K562 (cell line): ENCODE data around the gene MBD6. TPM values are rescaled to one million over a fixed set of nuclear protein-coding genes. Genes with fewer than 3 reads are reported as not detected.
A peak's percentile ranks its signal among the peaks of the same experiment; 100 is the strongest.

Source experiments
- CBFB ChIP-seq: sonication (generic); formaldehyde crosslinking; IDR thresholded peaks from 2 replicates; pipeline ENCODE4 v1.4.0; 2020; ENCODE audit warnings: mild to moderate bottlenecking, missing genetic modification reagents
- DDX20 ChIP-seq: fragments of 450-650 bp; IDR thresholded peaks from 2 replicates; pipeline ENCODE4 v1.6.1; 2016; ENCODE audit warnings: missing genetic modification characterization, low read depth, mild to moderate bottlenecking, missing compliant biosample characterization, moderate library complexity
- GTF2A2 ChIP-seq: IDR thresholded peaks from 2 replicates; pipeline ENCODE4 v1.6.1; 2016; ENCODE audit warnings: mild to moderate bottlenecking, missing genetic modification characterization, missing compliant biosample characterization
- HDAC8 ChIP-seq: fragments of 450-650 bp; IDR thresholded peaks from 2 replicates; pipeline ENCODE4 v1.6.1; 2016; ENCODE audit warnings: mild to moderate bottlenecking, missing genetic modification characterization, moderate library complexity, missing compliant biosample characterization
- NR4A1 ChIP-seq, 2 experiments: fragments of 250-450 bp in 1 of 2; fragments of 450-650 bp in 1 of 2; sonication (Bioruptor Pico) in 1 of 2; IDR thresholded peaks; 2 replicates each; pipeline versions ENCODE4 v1.4.0 to v1.6.1; 2016 to 2020; ENCODE audit warnings: mild to moderate bottlenecking in 2 of 2, missing compliant biosample characterization in 1 of 2, missing genetic modification characterization in 1 of 2, moderate library complexity in 1 of 2
- POLR2AphosphoS5 ChIP-seq: IDR thresholded peaks from 2 replicates; pipeline ENCODE4 v1.6.1; 2011; ENCODE audit warnings: mild to moderate bottlenecking, low read depth, low read length, moderate library complexity; ENCODE audit not compliant: control insufficient read depth, insufficient read depth
- RBBP5 ChIP-seq: fragments of 200-600 bp; sonication (generic); IDR thresholded peaks from 2 replicates; pipeline ENCODE4 v1.6.1; 2012; ENCODE audit warnings: borderline replicate concordance, mild to moderate bottlenecking, low read length, control low read depth, inconsistent platforms; ENCODE audit not compliant: insufficient read depth, poor library complexity, severe bottlenecking
- RBM22 ChIP-seq: fragments of 200-400 bp; formaldehyde crosslinking; IDR thresholded peaks from 2 replicates; pipeline ENCODE4 v1.6.1; 2018; ENCODE audit warnings: low read length, low read depth; ENCODE audit not compliant: poor library complexity, severe bottlenecking
- RBM39 ChIP-seq: fragments of 200-400 bp; formaldehyde crosslinking; optimal IDR thresholded peaks from 2 replicates; pipeline ENCODE3; 2018; ENCODE audit warnings: low read depth, low read length
- RCOR1 ChIP-seq, 2 experiments: IDR thresholded peaks; 2 replicates each; pipeline ENCODE4 v1.6.1; 2012; ENCODE audit warnings: low read depth in 2 of 2, low read length in 2 of 2, borderline replicate concordance in 1 of 2, improper control_type of control experiment in 1 of 2
- TEAD2 ChIP-seq: fragments of 450-650 bp; IDR thresholded peaks from 2 replicates; pipeline ENCODE4 v1.6.1; 2016; ENCODE audit warnings: missing genetic modification characterization, control low read depth, missing compliant biosample characterization
- U2AF1 ChIP-seq: fragments of 200-400 bp; formaldehyde crosslinking; optimal IDR thresholded peaks from 2 replicates; pipeline ENCODE3; 2017; ENCODE audit warnings: mild to moderate bottlenecking, low read depth, low read length, moderate library complexity
- ZBTB8A ChIP-seq: fragments of 450-650 bp; IDR thresholded peaks from 2 replicates; pipeline ENCODE4 v1.6.1; 2018; ENCODE audit warnings: mild to moderate bottlenecking, moderate library complexity; ENCODE audit not compliant: partially characterized antibody
- ZC3H11A ChIP-seq: IDR thresholded peaks from 2 replicates; pipeline ENCODE4 v1.6.1; 2012; ENCODE audit warnings: low read depth, low read length, improper control_type of control experiment
- ZFP36 ChIP-seq: fragments of 150-350 bp; IDR thresholded peaks from 2 replicates; pipeline ENCODE4 v1.6.1; 2018; ENCODE audit warnings: low read length, low read depth; ENCODE audit not compliant: partially characterized antibody
- ZKSCAN8 ChIP-seq: fragments of 200-800 bp; sonication (Bioruptor generic); IDR thresholded peaks from 2 replicates; pipeline ENCODE4 v1.6.1; 2016; ENCODE audit warnings: missing genetic modification characterization, missing compliant biosample characterization
- ZNF3 ChIP-seq: fragments of 250-450 bp; sonication (Bioruptor Pico); IDR thresholded peaks from 2 replicates; pipeline ENCODE4 v1.5.0; 2021; ENCODE audit warnings: mild to moderate bottlenecking, moderate library complexity
- ZNF740 ChIP-seq, 3 experiments: fragments of 200-800 bp in 1 of 3; sonication (Bioruptor generic) in 1 of 3; sonication (generic) in 1 of 3; formaldehyde crosslinking in 1 of 3; IDR thresholded peaks; 2 replicates each; pipeline versions ENCODE4 v1.6.1 to v1.8.0; 2016 to 2022; ENCODE audit warnings: mild to moderate bottlenecking in 2 of 3, missing compliant biosample characterization in 2 of 3, missing genetic modification characterization in 2 of 3, missing genetic modification reagents in 1 of 3
- polyA plus RNA-seq, 8 experiments: library from polyadenylated mRNA; depleted of rRNA in 4 of 8; stranded (reverse) in 5 of 8; unstranded in 3 of 8; fragments of >200 nt; fragmentation: Nextera tagmentation in 2 of 8; fragmentation: Illumina TruSeq in 1 of 8; extraction: Ambion mirVana in 2 of 8; extraction: Trizol in 1 of 8; gene quantifications; 2 replicates each; pipeline versions ENCODE4 v1.2.1 to v1.2.3, GENCODE V29; 2011 to 2014; ENCODE audit warnings: inconsistent platforms in 1 of 8, missing spikeins in 1 of 8
- total RNA-seq, 7 experiments: library from RNA; depleted of rRNA in 6 of 7; stranded (reverse); fragments of >200 nt in 6 of 7; fragmentation: Illumina TruSeq in 2 of 7; extraction: Trizol in 2 of 7; gene quantifications; 2 replicates each; pipeline versions ENCODE4 v1.2.1 to v1.2.3, GENCODE V29; 2011 to 2021; ENCODE audit warnings: low replicate concordance in 1 of 7
- TF ChIP-seq, protein P1 (sequence below): fragments of 450-650 bp; formaldehyde crosslinking; IDR thresholded peaks from 2 replicates; pipeline ENCODE4 v1.4.0; 2020; ENCODE audit warnings: mild to moderate bottlenecking, mixed read lengths
- TF ChIP-seq, protein P2 (sequence below), 2 experiments: fragments of 250-450 bp in 1 of 2; fragments of 450-650 bp in 1 of 2; sonication (Bioruptor Pico) in 1 of 2; IDR thresholded peaks; 2 replicates each; pipeline versions ENCODE4 v1.6.1 to v1.8.0; 2016 to 2021; ENCODE audit warnings: mild to moderate bottlenecking in 2 of 2, moderate library complexity in 2 of 2, missing compliant biosample characterization in 1 of 2, missing genetic modification characterization in 1 of 2
- TF ChIP-seq, protein P3 (sequence below), 3 experiments: IDR thresholded peaks in 2 of 3; conservative IDR thresholded peaks in 1 of 3; 2 replicates each; pipeline ENCODE4 v1.5.1; 2011 to 2012; ENCODE audit warnings: low read length in 3 of 3, mild to moderate bottlenecking in 3 of 3, control low read depth in 2 of 3, improper control_type of control experiment in 1 of 3, inconsistent platforms in 1 of 3, low read depth in 1 of 3, mixed read lengths in 1 of 3, moderate library complexity in 1 of 3; ENCODE audit not compliant: insufficient read depth in 2 of 3

Gene MBD6
- total and polyA plus RNA-seq, 9 of the 15 experiments (the other 6 are each of a cell fraction or from before 2014, with no cell fraction given): 2.0 to 54.8 (median 3.8) TPM

DNA sequence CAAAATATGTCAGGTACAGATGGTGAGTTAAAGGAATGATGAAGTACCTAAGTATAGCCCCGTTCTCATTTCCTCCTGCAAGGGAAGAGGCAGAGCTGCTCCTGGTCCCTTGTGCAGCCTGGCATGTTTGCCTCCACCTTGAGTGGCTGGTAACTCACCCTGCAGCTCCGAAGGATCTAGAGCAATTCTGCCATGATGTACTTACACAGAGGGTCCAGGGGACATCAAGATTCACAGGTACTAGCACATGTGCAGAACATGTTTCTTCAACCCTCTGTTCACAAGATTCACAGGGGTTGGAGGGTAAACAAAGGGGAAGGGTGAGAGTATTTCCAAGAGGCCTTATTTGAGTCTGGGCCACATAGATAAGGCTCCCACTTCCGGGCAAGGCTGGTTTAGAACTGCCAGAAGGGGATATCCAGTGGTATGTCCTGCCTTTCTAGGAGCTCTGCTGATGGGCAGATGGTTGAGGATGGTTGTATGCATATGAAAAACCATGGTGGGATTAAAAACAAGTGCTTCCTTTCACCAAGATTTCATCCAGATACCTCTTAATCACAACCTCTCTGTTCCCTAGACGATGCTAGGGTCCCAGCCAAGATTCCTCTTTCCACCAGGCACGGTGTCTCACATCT, 16.6 kb downstream of the MBD6 start (continued):
- TF ChIP-seq, protein P1, sequence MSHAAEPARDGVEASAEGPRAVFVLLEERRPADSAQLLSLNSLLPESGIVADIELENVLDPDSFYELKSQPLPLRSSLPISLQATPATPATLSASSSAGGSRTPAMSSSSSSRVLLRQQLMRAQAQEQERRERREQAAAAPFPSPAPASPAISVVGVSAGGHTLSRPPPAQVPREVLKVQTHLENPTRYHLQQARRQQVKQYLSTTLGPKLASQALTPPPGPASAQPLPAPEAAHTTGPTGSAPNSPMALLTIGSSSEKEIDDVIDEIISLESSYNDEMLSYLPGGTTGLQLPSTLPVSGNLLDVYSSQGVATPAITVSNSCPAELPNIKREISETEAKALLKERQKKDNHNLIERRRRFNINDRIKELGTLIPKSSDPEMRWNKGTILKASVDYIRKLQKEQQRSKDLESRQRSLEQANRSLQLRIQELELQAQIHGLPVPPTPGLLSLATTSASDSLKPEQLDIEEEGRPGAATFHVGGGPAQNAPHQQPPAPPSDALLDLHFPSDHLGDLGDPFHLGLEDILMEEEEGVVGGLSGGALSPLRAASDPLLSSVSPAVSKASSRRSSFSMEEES (CRISPR knock-in tag): no peak
- TF ChIP-seq ZNF740 (CRISPR knock-in tag; IDR thresholded peaks at IDR 0.05): no peak
- TF ChIP-seq ZNF740 (tag; IDR thresholded peaks at IDR 0.05): no peak
- peak; percentile 48 for TF ChIP-seq RBBP5
- no peak for TF ChIP-seq HDAC8 (tag)
- TF ChIP-seq RBM22: no peak
- TF ChIP-seq CBFB: no peak
- peak; percentile 66; the same call in 1 of the 2 replicates for TF ChIP-seq NR4A1 (CRISPR knock-in tag; IDR thresholded peaks at IDR 0.05)
- no peak; the same call in 1 of the 2 replicates for TF ChIP-seq NR4A1 (tag; IDR thresholded peaks at IDR 0.05)
- TF ChIP-seq, protein P2, sequence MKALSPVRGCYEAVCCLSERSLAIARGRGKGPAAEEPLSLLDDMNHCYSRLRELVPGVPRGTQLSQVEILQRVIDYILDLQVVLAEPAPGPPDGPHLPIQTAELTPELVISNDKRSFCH (CRISPR knock-in tag; IDR thresholded peaks at IDR 0.05): no peak
- TF ChIP-seq, protein P2 (tag; IDR thresholded peaks at IDR 0.05): 0 out of 2 replicates have a peak, but pooled peaks have one; percentile 42
- no peak for TF ChIP-seq RBM39
- TF ChIP-seq POLR2AphosphoS5: peak; percentile 92
- TF ChIP-seq ZBTB8A: no peak
- no peak for TF ChIP-seq ZFP36
- TF ChIP-seq U2AF1: no peak
- TF ChIP-seq ZKSCAN8: peak; percentile 58; the same call in 1 of the 2 replicates
- TF ChIP-seq ZC3H11A: no peak
- no peak for TF ChIP-seq ZNF3
- TF ChIP-seq TEAD2 (tag): no peak
- no peak for TF ChIP-seq DDX20
- peak in 1 of 2 experiments; percentile 85; a peak in 2 of 4 replicates for TF ChIP-seq RCOR1 (IDR thresholded peaks at IDR 0.05; ENCODE audit: borderline replicate concordance in 1 of 2, low read depth in 2 of 2, low read length in 2 of 2)
- TF ChIP-seq, protein P3, sequence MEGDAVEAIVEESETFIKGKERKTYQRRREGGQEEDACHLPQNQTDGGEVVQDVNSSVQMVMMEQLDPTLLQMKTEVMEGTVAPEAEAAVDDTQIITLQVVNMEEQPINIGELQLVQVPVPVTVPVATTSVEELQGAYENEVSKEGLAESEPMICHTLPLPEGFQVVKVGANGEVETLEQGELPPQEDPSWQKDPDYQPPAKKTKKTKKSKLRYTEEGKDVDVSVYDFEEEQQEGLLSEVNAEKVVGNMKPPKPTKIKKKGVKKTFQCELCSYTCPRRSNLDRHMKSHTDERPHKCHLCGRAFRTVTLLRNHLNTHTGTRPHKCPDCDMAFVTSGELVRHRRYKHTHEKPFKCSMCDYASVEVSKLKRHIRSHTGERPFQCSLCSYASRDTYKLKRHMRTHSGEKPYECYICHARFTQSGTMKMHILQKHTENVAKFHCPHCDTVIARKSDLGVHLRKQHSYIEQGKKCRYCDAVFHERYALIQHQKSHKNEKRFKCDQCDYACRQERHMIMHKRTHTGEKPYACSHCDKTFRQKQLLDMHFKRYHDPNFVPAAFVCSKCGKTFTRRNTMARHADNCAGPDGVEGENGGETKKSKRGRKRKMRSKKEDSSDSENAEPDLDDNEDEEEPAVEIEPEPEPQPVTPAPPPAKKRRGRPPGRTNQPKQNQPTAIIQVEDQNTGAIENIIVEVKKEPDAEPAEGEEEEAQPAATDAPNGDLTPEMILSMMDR (IDR thresholded peaks at IDR 0.05 in 2 of 3, conservative IDR thresholded peaks at IDR 0.05 in 1 of 3; ENCODE audit: insufficient read depth in 2 of 3, low read depth in 1 of 3, low read length in 3 of 3): no peak
- TF ChIP-seq GTF2A2: no peak
